ENCODE results near the gene NAALADL2. TPM values are rescaled to one million over a fixed set of nuclear protein-coding genes. Genes with fewer than 3 reads are reported as not detected.

Gene NAALADL2
- total RNA-seq, 3 donors from 2014 or later = 18.4 to 43.9 (median 20.8) TPM

- ATAC-seq (peak; percentile 92), DNase-seq (peak in 1 of 3 donors; percentile 45)
- Histone ChIP-seq H3K4me1 (ENCODE audit: low read depth) (peaks cover 4% of the 10 kb centered on the region), H3K36me3 (ENCODE audit: low read depth) (no peaks in the 10 kb centered on the region), H3K4me3 (no peak overlapping the region), H3K9me3 (no peaks in the 10 kb centered on the region)
- intact Hi-C loops (cut with DNase I, micrococcal nuclease) = no loop called here
- TF ChIP-seq CTCF (IDR thresholded peaks at IDR 0.05) = no peak
These were observed 572.0 kb downstream of the NAALADL2 start for GRCh38 chr3:175430983-175431773.

GRCh38 chr3:175432376-175433025 is 573.4 kb downstream of the NAALADL2 start:
- H3K9me3 ChIP-seq = no peaks in the 10 kb centered on the region
- no peak for ATAC-seq
- intact Hi-C loops (cut with DNase I, micrococcal nuclease) = no loop called here
- no peak for DNase-seq
- no peak overlapping the region for H3K4me3 ChIP-seq
- no peaks in the 10 kb centered on the region for H3K36me3 ChIP-seq (ENCODE audit: low read depth)
- TF ChIP-seq CTCF (IDR thresholded peaks at IDR 0.05) = no peak
- peaks cover 4% of the 10 kb centered on the region for H3K4me1 ChIP-seq (ENCODE audit: low read depth)

- no peak for TF ChIP-seq CTCF (IDR thresholded peaks at IDR 0.05)
- ATAC-seq = no peak
- DNase-seq = no peak
- peaks cover 4% of the 10 kb centered on the region for H3K4me1 ChIP-seq (ENCODE audit: low read depth)
- no peak overlapping the region for H3K4me3 ChIP-seq
- intact Hi-C loops (cut with DNase I, micrococcal nuclease) = no loop called here
- H3K36me3 ChIP-seq (ENCODE audit: low read depth) = no peaks in the 10 kb centered on the region
- no peaks in the 10 kb centered on the region for H3K9me3 ChIP-seq
These were observed 574.0 kb downstream of the NAALADL2 start for GRCh38 chr3:175433026-175433674.

- Histone ChIP-seq H3K9me3 (no peaks in the 10 kb centered on the region), H3K4me3 (no peak overlapping the region), H3K36me3 (ENCODE audit: low read depth) (no peaks in the 10 kb centered on the region), H3K4me1 (ENCODE audit: low read depth) (peaks cover 4% of the 10 kb centered on the region)
- ATAC-seq (no peak), DNase-seq (no peak)
- intact Hi-C loops (cut with DNase I, micrococcal nuclease) = no loop called here
- no peak for TF ChIP-seq CTCF (IDR thresholded peaks at IDR 0.05)
These were observed 575.4 kb downstream of the NAALADL2 start for GRCh38 chr3:175434561-175434960.

- ATAC-seq = no peak
- H3K4me3 ChIP-seq = no peak overlapping the region
- DNase-seq = no peak
- TF ChIP-seq CTCF (IDR thresholded peaks at IDR 0.05) = no peak
- no peaks in the 10 kb centered on the region for H3K36me3 ChIP-seq (ENCODE audit: low read depth)
- H3K4me1 ChIP-seq (ENCODE audit: low read depth) = no peaks in the 10 kb centered on the region
- intact Hi-C loops (cut with DNase I, micrococcal nuclease) = no loop called here
- H3K9me3 ChIP-seq = no peaks in the 10 kb centered on the region
These were observed 584.5 kb downstream of the NAALADL2 start for GRCh38 chr3:175443682-175444081.

Measured in mucosa of descending colon (tissue), 3 donors.